Transverse colon (tissue), 4 donors: ENCODE data around the gene PLA1A. TPM values are rescaled to one million over a fixed set of nuclear protein-coding genes. Genes with fewer than 3 reads are reported as not detected.

Source experiments
- DNase-seq: peaks from one replicate; pipeline ENCODE4 v3.0.0-alpha.2; 2019
- H3K27ac ChIP-seq, 4 donors: fragments of 200-600 bp; sonication (generic); 2 replicates each; pipeline ENCODE4 v1.5.1; 2016 to 2018; ENCODE audit warnings: inconsistent platforms in 4 of 4
- H3K27me3 ChIP-seq: fragments of 200-600 bp; sonication (generic); 2 replicates; pipeline ENCODE4 v1.5.1; 2017; ENCODE audit warnings: inconsistent platforms
- H3K36me3 ChIP-seq, 4 donors: fragments of 200-600 bp; sonication (generic); 2 replicates each; pipeline ENCODE4 v1.5.1; 2017 to 2019; ENCODE audit warnings: inconsistent platforms in 4 of 4
- H3K4me1 ChIP-seq, 4 donors: fragments of 200-600 bp; sonication (generic); 2 replicates each; pipeline ENCODE4 v1.5.1; 2017 to 2020; ENCODE audit warnings: inconsistent platforms in 4 of 4
- H3K4me3 ChIP-seq, 4 donors: fragments of 200-600 bp; sonication (generic); 1 replicate in 1 of 4; 2 replicates in 3 of 4; pipeline versions ENCODE4 v1.5.1 to v1.6.1; 2017 to 2019; ENCODE audit warnings: inconsistent platforms in 4 of 4
- H3K9me3 ChIP-seq, 2 donors: fragments of 200-600 bp; sonication (generic); 2 replicates each; pipeline ENCODE4 v1.5.1; 2017 to 2019; ENCODE audit warnings: inconsistent platforms in 2 of 2
- CTCF ChIP-seq, 5 experiments: fragments of 200-600 bp in 3 of 5; fragments of 450-650 bp in 2 of 5; sonication (generic) in 3 of 5; IDR thresholded peaks; 1 replicate in 2 of 5; 2 replicates in 3 of 5; pipeline ENCODE4 v1.5.1; 2016 to 2017; ENCODE audit warnings: antibody characterized with exemption in 5 of 5, inconsistent platforms in 3 of 5, mild to moderate bottlenecking in 2 of 5, moderate library complexity in 1 of 5
- EP300 ChIP-seq: sonication (generic); formaldehyde crosslinking; IDR thresholded peaks from one replicate; pipeline ENCODE4 v1.6.1; 2017; ENCODE audit warnings: antibody characterized with exemption, low read depth
- POLR2A ChIP-seq: fragments of 450-650 bp; IDR thresholded peaks from one replicate; pipeline ENCODE4 v1.6.1; 2016; ENCODE audit warnings: antibody characterized with exemption, mild to moderate bottlenecking, moderate library complexity
- POLR2AphosphoS5 ChIP-seq, 3 donors: sonication (generic); formaldehyde crosslinking; IDR thresholded peaks; one replicate each; pipeline ENCODE4 v1.6.1; 2016; ENCODE audit warnings: antibody characterized with exemption in 3 of 3
- WGBS, 2 donors: methylation state at CpG; one replicate each; pipeline ENCODE4 v1.1.5; 2018; ENCODE audit warnings: low coverage in 1 of 2; 5-methylcytosine and 5-hydroxymethylcytosine counted together
- in situ Hi-C, 4 donors: fragments of 200-750 bp; cut with MboI; loops; one replicate each; pipeline versions ENCODE4 v1.15.0 to v1.15.1; 2017; ENCODE audit warnings: low sequenced_read_pairs in 3 of 4, low pct_ligation_motif_present in 1 of 4, low pct_unique_long_range_greater_than_20kb in 1 of 4
- intact Hi-C: fragments of 100-400 bp; cut with DNase I; formaldehyde crosslinking; loops from one replicate; pipeline ENCODE4 v1.15.1; 2023; ENCODE audit warnings: low total_unique reads
- total RNA-seq, 4 donors: library from RNA; depleted of rRNA; stranded (reverse); fragments of >200 nt; gene quantifications; one replicate each; pipeline ENCODE4 v1.1.0, GENCODE V29; 2016

Gene PLA1A
- total RNA-seq, 4 donors from 2014 or later = 0.95 to 3.2 (median 2.2) TPM; not detected in 1

DNA sequence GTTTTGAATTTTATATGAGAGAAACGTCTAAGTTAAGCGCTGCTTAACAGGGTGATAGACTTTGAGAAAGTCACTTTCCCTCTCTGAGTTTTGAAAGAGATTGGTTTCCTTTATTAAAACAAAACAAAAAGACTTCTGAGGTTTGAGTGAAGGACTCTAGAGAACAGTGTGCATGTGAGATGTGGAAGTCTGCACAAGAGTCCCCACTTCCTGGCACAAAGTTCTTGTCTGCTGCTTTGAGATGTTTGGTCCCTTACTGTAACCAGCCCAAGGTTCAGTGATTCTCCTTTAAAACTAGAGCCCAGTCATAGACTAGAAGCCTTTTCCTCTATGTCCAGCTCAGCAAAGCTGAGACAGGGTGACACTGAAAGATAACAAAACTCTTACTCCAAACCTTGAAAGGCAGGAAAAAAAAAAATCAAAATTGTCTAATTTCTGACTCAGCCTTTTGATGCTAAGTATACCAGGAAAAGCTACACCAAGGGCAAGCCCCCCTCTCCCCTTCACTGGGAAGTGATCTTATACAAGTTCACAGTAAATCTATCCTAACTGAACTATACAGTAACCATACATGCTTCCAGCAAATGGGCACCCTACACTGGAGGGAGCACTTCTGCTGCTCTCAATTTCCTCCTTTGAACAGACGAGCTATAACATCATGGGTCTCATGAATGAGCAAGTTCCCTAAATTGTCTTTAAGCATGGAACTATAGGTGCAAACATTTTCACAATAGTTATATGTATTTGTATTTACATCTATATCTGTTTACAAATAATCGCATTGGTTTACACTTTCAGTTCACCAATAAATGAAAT is 60.4 kb downstream of the PLA1A start:
- Histone ChIP-seq H3K4me3 (peak overlapping the region in 1 of 4 donors; percentile 14), H3K36me3 (no peaks in the 10 kb centered on the region), H3K9me3 (no peaks in the 10 kb centered on the region), H3K27me3 (no peaks in the 10 kb centered on the region), H3K4me1 (peaks cover 0 to 10% (median 0%) of the 10 kb centered on the region in 4 donors), H3K27ac (peak overlapping the region in 3 of 4 donors; percentile 10 to 84 (median 75))
- 69 to 81% methylated on average over 4 of the region's 4 CpGs for WGBS, 2 donors
- in situ Hi-C loops (no loop called here), intact Hi-C loops (no loop called here)
- no peak for DNase-seq
- TF ChIP-seq EP300 (no peak), CTCF (IDR thresholded peaks at IDR 0.05) (no peak), POLR2AphosphoS5 (IDR thresholded peaks at IDR 0.05) (no peak), POLR2A (no peak)

DNA sequence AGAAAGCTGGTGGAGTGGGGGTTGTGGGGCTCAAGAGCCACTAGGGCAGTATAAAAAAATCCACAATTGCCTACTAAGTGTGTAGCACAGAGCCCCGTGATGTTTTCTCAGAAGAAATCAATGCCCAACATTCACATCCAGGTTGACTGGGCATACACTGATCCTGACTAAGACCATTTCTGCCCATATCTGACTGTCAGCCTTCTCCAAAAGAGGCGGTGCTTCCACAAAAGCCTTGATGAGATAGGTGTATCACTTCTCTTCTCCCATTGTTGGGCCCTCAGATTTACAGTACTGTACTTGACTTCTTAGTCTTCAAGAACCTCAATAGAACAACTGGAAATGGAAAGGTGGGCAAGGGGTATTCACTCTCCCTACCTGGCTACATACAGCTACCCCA is 61.3 kb downstream of the PLA1A start:
- intact Hi-C loops = no loop called here
- Histone ChIP-seq H3K9me3 (no peaks in the 10 kb centered on the region), H3K36me3 (no peaks in the 10 kb centered on the region), H3K27me3 (no peaks in the 10 kb centered on the region), H3K4me3 (peak overlapping the region in 3 of 4 donors; percentile 5 to 34 (median 17)), H3K27ac (peak overlapping the region; percentile 65 to 84 (median 74)), H3K4me1 (peaks cover 0 to 12% (median 0%) of the 10 kb centered on the region in 4 donors)
- WGBS, 2 donors = 82 to 84% methylated on average over 2 of the region's 2 CpGs
- TF ChIP-seq POLR2AphosphoS5 (IDR thresholded peaks at IDR 0.05) (no peak), CTCF (IDR thresholded peaks at IDR 0.05) (no peak), POLR2A (no peak), EP300 (no peak)
- DNase-seq = no peak
- in situ Hi-C loops = no loop called here

DNA sequence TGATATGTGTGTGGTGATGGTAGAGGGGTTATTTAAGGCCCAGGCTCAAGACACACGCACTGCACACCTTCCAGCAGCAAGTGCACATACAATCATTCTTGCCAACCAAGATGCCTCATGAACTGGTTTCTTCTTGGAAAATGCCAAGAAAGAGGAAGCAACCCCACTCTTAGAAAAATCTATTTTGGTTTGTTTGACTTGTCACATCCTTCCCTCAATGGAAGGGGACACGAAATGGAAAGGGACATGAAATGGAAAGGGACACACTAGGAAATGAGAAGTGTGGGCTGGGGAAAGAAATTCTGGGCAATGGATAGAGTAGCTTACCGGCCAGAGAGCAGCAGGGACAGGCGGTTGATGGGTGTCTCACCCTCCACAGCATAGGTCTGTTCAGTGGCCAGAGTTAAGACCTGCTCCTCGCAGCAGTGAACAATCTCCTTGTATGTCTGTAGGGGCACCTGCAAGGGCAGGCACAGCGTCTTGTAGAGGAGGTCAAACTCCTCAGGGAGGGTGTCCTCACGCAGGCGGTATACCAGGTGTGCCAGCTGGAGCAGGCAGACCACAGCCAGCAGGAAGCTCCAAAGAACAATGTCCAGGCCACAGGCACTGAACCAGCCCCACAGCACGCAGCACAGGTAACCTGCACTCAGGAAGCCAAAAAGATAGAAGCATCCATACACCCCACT is 62.1 kb downstream of the PLA1A start:
- DNase-seq = no peak
- Histone ChIP-seq H3K9me3 (no peaks in the 10 kb centered on the region), H3K4me3 (peak overlapping the region in 3 of 4 donors; percentile 5 to 34 (median 17)), H3K27ac (peak overlapping the region; percentile 65 to 84 (median 74)), H3K27me3 (no peaks in the 10 kb centered on the region), H3K36me3 (no peaks in the 10 kb centered on the region), H3K4me1 (peaks cover 0 to 15% (median 0%) of the 10 kb centered on the region in 4 donors)
- WGBS, 2 donors = 70 to 73% methylated on average over 2 to 9 of the region's 9 CpGs
- no peak for TF ChIP-seq CTCF (IDR thresholded peaks at IDR 0.05)
- TF ChIP-seq EP300 = no peak
- TF ChIP-seq POLR2A = no peak
- no peak for TF ChIP-seq POLR2AphosphoS5 (IDR thresholded peaks at IDR 0.05)
- in situ Hi-C loops (no loop called here), intact Hi-C loops (no loop called here)
